ENCODE data around the gene B4GALT5.
"Not testable (repeated sequence)": the region's sequence is repeated elsewhere in the genome, so short reads cannot be mapped to it uniquely, and the experiment has no call there.

The B4GALT5 gene

GRCh38 chr20:49624988-49625387 lies 88.7 kb downstream of the B4GALT5 start:
- DNase-seq: not testable (repeated sequence)

- no peak for DNase-seq
These were observed 89.4 kb downstream of the B4GALT5 start for GRCh38 chr20:49624317-49624716.

DNA sequence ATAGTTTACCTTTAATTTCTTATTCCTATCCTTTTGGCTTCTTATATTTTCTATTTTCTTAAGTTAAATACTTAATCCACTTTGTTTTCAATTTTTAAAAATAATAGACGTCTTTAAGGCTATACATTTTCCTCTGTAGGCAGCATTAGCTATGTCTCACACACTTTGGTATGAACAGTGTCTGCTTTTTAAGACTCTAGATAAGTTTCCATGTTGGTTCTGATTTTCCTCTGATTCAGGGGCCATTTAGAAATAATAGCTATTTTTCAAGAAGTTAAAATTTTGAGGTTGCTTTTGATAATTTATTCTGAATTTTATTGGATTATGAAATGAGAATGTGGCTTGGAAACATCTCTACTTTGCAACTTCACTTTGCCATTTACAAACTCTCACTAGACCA lies 91.4 kb downstream of the B4GALT5 start:
- no peak for DNase-seq

GRCh38 chr20:49620364-49621240 lies 93.1 kb downstream of the B4GALT5 start:
- DNase-seq: no peak

DNA sequence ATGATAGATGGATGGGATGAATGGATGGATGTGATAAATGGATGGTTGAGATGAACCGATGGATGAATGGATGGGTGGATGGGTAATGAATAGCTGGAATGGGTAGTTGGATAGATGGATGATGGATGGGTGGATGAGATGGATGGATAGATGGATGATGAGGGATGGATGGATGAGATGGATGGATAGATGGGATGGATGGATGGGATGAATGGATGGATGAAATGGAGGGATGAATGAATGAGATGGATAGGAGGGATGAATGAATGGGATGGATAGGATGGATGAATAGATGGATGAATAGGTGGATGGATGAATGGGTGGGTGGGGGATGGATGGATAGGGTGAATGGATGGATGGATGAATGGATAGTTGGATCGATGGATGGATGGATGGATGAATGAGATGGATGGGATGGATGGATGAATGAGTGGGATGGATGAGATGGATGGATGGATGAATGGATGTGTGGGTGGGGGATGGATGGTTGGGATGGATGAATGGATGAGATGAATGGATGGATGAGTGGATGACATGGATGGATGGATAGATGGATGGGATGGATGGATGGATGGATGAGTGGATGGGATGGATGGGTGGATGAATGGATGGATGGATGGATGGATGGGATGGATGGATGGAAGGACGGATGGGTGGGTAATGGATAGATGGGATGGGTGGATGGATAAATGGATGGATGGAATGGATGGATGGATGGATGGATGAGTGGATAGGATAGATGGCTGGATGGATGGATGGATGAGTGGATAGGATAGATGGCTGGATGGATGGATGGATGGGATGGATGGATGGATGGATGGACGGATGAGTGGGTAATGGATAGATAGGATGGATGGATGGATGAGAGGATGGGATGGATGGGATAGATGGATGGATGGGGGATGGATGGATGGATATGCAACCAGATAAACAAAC lies 94.3 kb downstream of the B4GALT5 start:
- DNase-seq: no peak

GRCh38 chr20:49618289-49618688 lies 95.4 kb downstream of the B4GALT5 start:
- DNase-seq: no peak

DNA sequence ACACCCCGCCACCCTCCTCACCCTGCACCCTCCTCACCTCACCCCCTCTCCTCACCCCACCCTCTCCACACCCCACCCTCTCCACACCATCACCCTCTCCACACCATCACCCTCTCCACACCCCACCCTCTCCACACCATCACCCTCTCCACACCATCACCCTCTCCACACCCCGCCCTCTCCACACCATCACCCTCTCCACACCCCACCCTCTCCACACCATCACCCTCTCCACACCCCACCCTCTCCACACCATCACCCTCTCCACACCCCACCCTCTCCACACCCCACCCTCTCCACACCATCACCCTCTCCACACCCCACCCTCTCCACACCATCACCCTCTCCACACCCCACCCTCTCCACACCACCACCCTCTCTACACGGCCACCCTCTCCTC lies 96.3 kb downstream of the B4GALT5 start:
- DNase-seq: not testable (repeated sequence)

DNA sequence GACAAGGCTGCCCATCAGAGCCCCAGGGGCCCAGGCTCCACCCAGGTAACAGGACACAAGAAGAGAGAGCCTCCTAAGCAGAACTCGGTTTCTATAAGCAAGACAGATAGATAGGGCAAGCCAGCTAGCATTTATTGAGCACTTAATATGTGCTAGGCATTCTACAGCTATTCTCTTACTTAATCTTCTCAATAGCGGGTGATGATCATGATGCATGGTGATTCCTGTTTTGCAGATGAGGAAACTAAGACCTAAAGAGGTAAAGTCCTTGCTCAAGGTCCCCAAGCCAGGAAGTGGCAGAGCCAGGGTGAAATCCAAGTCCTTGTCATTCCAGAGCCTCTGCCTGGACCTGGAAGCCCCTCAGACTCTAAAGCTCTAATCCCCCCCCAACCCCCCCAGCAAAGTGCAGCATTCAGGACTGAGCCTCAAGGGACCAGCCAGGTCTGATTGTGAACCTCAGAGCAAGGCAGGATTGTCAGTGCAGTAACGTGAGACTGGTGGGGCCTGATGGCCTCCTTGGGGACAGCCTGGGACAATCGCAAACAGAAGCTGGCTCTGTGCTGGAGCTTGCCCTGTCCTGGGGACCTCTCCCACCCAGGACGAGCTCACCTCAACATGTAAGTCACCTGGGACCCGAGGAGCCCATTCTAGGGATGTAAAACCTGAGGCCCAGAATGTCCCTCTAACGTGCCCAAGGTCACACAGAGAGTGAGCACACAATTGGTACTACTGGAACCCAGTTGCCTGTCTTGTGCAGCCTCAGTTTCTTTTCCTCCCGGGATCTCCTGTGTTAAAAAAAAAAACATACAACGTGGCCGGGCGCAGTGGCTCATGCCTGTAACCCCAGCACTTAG lies 97.3 kb downstream of the B4GALT5 start:
- DNase-seq: no peak

GRCh38 chr20:49615401-49616153 lies 98.1 kb downstream of the B4GALT5 start:
- DNase-seq: no peak

DNA sequence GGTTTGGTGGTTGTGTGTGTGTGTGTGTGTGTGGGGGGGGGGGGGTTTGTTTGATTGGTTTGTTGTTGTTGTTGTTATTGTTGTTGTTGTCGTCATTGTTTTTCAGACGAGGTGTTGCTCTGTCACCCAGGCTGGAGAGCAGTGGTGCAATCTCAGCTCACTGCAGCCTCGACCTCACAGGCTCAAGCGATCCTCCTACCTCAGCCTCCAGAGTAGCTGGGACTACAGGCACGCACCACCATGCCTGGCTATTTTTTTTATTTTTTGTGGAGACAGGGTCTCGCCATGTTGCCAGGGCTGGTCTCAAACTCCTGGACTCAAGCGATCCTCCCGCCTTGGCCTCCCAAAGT lies 98.7 kb downstream of the B4GALT5 start:
- not testable (repeated sequence) for DNase-seq

GRCh38 chr20:49614338-49615050 lies 99.2 kb downstream of the B4GALT5 start:
- no peak for DNase-seq

GRCh38 chr20:49612127-49612738 lies 101.4 kb downstream of the B4GALT5 start:
- DNase-seq: no peak

DNA sequence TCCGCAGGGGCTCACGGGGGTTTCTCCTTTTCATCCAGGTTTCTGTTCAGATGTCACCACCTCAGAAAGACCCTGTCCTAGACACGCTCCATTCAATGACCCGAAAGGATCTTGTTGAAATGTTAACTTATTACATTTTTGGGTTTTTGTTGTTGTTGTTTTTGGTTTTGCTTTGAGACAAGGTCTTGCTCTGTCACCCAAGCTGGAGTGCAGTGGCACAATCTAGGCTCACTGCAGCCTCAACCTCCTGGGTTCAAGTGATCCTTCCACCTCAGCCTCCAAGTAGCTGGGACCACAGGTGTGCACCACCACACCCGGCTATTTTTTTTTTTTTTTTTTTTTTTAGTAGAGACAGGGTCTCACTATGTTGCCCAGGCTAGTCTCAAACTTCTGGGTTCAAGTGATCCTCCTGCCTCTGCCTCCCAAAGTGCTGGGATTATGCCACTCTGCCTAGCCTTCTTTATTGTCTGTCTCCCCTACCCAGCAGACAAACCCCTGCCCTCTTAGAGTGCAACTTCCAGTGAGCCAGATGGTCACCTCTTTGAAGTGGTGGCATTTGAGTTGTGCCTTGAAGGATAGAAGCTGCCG lies 102.0 kb downstream of the B4GALT5 start:
- DNase-seq: not testable (repeated sequence)

GRCh38 chr20:49610691-49611538 lies 102.8 kb downstream of the B4GALT5 start:
- DNase-seq: peak; percentile 13

GRCh38 chr20:49608752-49609670 lies 104.7 kb downstream of the B4GALT5 start:
- DNase-seq: no peak

GRCh38 chr20:49607568-49607967 lies 106.1 kb downstream of the B4GALT5 start:
- DNase-seq: no peak

DNA sequence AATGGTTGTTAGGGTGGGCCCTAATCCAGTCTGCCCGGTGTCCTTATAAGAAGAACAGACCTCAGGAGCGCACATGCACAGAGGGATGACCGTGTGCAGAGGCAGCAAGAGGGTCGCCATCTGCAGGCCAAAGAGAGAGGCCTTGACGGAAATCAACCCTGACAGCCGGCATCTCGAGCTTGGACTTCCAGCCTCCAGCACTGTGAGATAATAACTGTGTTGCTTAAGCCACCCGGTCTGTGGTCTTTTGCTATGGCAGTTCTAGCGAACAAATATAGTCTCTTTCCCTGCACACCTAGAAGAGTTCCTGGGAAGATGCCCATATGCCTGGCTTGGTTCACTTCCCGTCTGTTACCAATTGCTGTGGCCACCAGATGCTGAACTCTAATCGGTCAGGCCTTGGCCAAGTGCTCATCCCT lies 110.5 kb downstream of the B4GALT5 start:
- DNase-seq: no peak
